Stimulated activated CD4-positive, alpha-beta T cell treated with anti-CD3 and anti-CD28 coated beads, Interleukin-15, amount 100 ng/mL, for 1 hour (primary cell): ENCODE results near the gene INSRR.

Source experiments
- DNase-seq, 2 donors: peaks; one replicate each; pipeline ENCODE4 v3.0.0-alpha.2; 2020; ENCODE audit warnings: low read depth in 1 of 2, low spot score in 1 of 2

INSRR gene

GRCh38 chr1:156858959-156859522 lies at the start of gene INSRR:
Gene INSRR, minus strand, starts transcription at chr1:156859117. Its CDS starts 496 bp downstream, at chr1:156858621.
- no peak for DNase-seq

GRCh38 chr1:156908541-156908940 lies 49.6 kb upstream of the INSRR start:
- DNase-seq, result no peak

GRCh38 chr1:156906206-156906906 lies 47.4 kb upstream of the INSRR start:
- no peak for DNase-seq

- DNase-seq, result no peak
These were observed 46.7 kb upstream of the INSRR start for GRCh38 chr1:156905651-156906050.

- no peak for DNase-seq
These were observed 46.3 kb upstream of the INSRR start for GRCh38 chr1:156905176-156905575.

GRCh38 chr1:156904187-156904959 lies 45.5 kb upstream of the INSRR start:
- no peak for DNase-seq

GRCh38 chr1:156903328-156904091 lies 44.6 kb upstream of the INSRR start:
- DNase-seq, result no peak

DNA sequence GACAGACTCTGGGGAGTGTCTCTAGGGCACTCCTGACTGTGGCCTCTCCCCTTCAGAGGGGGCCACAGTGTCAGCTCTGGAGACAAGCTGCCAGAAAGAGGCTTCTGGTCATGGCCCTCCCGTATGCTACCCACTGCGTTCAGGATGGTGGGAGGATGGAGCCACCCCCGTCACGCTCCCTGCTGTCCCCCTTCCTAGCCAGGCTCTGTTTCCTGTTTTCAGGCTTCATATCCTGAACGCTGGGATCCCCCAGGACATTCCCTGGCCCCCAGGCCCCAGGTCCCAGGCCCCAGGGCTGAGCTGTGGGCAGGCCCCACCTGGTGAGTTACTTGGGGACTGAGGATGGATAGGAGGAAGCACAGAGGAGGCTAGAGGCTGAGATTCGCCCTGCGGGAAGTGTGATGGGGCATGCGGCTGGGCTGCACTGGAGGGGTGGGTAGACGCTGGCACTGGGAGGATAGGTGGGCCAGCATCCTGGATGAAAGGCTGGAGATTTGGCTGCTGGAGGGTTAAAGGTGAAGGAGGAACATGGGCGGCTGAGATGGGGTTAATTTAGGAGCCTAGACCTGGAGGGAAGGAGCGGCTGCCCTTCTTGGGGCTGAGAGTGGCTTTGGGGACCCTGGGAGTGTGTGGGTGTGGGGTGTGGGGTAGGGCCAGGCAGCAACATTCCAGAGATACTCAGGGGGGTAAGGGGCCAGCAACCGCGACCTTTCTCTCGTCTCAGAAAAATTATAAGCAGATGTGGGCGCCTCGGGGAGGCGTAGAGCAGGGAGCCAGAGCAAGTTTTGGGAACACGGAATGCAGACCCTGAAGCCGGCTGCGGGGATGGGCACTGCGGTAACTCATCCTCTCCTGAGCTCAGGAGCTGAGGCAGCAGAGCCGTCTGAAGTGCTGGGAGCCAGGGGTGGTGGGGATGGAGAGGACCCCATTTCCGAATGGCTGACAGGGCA lies 43.3 kb upstream of the INSRR start:
- no peak for DNase-seq

DNA sequence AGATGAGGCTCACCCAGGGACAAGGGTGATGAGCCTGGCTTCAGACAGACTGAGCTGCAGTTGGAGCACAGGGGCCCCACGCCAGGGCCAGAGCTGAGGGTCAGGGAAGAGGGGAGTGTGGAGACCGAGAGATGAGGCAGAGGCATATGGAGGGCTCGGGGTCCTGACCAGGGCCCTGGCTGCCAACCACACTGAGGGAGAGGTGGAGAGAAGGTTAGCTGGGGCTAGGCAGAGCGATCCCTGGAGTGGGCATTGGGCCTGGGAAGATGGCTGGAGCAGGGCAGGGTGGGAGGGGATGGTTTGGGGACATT lies 42.6 kb upstream of the INSRR start:
- no peak for DNase-seq

- no peak for DNase-seq
These were observed 42.1 kb upstream of the INSRR start for GRCh38 chr1:156900896-156901589.

DNA sequence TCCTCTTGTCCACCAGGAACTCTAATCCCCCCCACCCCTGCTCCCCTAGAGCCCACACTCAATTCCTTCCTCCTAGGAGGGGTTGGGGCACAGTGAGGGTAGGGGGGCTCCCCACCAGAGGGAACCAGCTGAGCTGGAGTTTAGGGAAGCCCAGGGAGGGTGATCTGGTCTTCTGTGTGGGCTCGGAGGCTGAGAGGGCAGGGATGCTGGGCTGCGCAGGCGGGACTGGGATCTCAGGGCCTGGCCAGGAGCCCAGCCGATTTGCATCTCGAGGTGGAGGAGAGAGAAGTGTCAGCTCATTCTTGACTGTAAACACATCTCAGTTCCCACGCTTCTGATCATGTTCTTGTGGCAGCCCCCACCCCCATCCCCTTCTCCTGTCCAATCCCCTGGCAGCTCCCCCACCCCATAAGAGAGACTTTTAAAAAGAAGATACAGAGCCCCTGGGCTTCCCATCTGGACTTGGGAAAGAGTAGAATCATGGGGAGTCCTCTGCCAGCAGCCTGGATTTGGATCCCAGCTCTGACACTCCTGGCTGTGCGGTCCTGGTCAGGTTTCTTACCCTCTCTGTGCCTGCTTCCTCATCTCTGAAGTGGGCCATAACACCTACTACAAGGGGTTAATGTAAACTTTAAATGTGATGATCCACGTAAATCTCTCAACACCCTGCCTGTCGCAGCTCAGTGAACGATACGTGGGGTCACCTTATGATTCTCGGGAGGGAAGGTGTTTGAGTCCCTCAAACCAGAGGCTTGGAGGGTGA lies 41.2 kb upstream of the INSRR start:
- DNase-seq, result no peak

DNA sequence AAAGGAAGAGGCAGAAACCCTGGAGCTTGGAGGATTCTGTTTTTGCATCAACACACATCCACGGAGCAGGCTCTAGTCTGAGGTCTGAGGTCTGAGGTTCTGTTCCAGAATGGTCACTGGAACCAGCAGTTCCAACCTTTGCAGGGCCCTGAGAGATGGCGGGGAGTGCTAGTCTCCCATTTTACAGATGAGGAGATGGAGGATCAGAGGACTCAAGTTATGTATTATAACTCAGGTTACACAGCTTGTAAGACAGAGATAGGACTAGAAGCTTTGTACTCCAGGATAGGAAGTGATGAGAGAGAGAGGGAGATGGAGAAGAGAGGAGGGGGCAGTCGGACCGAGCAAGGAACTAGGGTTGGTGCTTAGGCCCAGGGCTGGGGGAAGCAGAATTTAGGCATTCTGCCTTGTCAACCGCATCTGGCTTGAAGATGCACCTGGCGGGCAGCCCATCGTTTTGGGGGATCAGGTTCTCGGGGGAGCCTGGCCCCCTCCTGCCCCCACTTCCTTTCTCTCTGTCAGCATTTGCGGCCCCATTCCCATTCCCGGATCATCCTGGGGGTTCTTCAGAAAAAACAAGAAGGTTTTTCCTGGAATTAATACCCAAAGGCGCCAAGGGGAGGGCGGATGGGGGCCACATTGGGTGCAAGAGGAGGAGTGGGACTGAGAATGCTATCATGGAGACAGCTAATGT lies 40.2 kb upstream of the INSRR start:
- DNase-seq, result no peak

DNA sequence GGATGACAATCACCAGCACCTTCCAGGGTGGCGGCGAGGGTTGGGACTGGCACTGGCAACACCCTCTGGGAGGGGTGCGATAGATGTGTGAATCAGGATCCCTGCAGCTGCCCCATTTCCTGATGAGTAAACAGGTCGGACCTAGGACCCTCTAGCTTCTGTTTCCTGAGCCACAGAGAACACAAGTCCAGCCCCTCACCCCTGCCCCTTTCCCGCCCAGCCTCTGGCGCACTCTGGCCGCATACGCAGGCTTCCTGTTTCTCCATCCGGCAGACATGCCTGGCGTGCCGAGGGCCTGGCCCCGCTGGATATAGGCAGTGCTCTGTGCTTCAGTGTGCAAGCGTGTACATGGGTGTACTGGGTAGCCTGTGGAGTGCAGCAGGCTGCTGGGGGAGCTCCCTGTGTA lies 39.2 kb upstream of the INSRR start:
- DNase-seq, result no peak

DNA sequence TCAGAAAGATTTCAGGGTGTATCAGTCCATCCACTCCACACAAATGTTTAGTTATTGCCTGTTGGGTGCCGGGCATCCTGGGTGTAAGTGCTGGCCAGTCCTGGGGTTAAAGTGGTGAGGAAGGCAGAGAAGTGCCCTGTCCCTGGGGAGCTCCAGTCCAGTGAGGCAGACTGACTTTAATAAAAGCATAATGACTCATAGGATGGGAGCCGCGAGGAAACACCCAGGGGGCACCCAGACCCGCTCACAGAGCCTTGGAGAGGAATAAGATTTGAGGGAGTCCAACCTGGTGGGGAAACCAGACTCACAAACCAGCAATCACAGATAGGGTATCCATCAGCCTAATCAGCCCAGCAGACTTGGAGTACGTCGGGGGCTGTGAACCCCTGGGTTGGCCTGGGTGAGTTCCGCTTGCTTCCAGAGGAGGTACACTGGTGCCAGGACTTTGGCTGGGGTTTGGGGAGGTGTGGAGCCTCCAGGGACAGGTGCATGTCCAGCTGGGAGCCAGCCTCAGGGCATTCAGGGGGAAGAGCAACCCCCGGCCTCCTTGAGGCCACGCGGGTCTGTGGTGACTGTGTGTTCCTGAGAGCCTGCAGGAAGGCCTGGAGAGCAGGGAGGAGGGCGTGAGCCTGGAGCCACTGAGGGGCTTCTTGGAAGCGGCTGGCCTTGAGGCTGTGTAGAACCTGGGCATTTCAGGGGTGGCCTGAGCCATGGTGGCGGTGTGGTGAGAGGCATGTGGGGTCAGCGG lies 38.3 kb upstream of the INSRR start:
- DNase-seq, result no peak

GRCh38 chr1:156896490-156897033 lies 37.6 kb upstream of the INSRR start:
- DNase-seq, result no peak

DNA sequence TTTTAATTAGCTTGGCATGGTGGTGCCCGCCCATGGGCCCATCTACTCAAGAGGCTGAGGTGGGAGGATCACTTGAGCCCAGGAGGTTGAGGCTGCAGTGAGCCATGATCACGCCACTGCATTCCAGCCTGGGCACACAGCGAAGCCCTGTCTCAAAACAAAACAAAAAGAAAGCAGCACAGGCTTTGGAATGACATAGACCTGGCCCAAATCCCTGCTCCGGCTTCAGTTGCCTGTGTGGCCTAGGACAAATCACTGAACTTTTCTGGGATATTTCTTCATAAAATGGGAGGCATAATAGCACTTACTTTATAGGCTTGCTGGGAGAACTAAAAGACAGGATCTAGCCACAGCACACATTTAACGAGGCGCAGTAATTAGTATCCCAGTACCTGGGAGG lies 37.0 kb upstream of the INSRR start:
- no peak for DNase-seq

GRCh38 chr1:156895455-156895812 lies 36.5 kb upstream of the INSRR start:
- DNase-seq, result no peak
